GM18907 (cell line): Measurements from ENCODE around the gene NECAP2.
"Not testable (repeated sequence)": the region's sequence is repeated elsewhere in the genome, so short reads cannot be mapped to it uniquely, and the experiment has no call there.

Experiments
- ATAC-seq: cut with Tn5 transposase; IDR thresholded peaks from one replicate; pipeline ENCODE4 v1.9.1; 2021; ENCODE audit warnings: mild to moderate bottlenecking, moderate library complexity; ENCODE audit not compliant: unreplicated experiment

The NECAP2 gene

GRCh38 chr1:16425125-16426025 lies 15.1 kb upstream of the NECAP2 start:
- no peak for ATAC-seq

DNA sequence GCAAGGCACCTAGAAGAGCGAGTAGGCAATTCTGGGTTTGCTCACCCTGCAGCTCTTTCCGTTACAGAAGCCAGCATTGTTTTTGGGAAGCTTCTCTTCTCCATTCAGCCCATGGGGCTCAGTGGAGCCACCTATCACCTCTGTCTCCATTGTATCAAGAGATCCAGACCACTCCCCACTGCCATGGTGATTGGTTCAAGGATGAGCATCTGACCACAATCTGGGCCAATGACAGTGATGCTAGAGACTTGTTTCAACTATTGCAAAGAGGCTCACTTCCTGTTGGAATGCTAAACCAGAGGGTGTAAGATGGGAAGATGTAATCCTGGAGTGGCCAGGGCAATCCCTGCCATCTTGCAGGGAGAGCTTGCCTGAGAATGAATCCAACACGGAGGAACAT lies 9.9 kb upstream of the NECAP2 start:
- ATAC-seq = no peak

DNA sequence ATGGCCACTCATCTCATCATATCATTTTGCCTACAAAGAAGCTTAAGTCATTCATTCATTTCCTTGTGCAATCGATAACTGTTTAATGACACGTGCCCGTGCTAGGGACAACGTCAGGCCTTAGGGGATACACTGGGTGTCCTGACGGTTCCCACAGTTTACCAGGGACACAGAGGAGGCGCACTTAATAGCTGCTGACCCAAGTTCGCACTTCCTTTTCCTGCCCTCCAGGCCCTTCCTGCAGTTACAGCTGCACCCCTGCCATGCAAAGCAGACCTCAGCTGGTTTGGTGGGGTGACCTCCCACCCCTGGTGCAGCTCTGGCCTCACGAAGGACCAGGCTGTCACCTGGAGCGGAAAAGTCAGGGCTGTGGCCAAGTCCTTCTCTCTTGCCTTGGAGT lies 7.5 kb upstream of the NECAP2 start:
- ATAC-seq = no peak

DNA sequence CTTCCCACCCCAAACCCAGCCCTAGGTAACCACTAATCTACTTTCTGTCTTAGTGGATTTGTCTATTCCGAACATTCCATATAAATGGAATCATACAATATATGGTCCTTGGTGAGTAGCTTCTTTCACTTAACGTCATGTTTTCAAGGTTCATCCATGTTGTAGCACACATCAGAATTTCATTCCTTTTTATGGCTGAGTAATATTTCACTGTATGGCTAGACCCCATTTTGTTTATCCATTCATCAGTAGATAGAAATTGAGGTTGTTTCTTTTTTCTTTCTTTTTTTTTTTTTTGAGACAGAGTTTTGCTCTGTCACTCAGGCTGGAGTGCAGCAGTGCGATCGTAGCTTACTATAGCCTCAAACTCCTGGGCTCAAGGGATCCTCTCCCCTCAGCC lies 6.5 kb upstream of the NECAP2 start:
- ATAC-seq = no peak

DNA sequence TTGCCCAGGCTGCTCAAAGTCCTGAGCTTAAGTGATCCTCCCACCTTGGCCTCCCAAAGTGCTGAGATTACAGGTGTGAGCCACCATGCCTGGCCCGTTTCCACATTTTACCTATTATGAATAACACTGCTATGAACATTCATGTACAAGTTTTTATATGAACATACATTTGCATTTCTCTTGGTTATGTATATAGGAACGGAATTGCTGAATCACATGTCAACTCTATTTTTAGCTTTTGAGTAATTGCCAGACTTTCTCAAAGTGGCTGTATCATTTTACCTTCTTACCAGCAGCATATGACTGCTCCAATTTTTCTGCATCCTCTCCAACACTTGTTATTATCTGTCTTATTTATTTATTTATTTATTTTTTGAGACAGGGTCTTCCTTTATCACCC lies 6.0 kb upstream of the NECAP2 start:
- ATAC-seq = no peak

GRCh38 chr1:16436946-16437474 lies 3.5 kb upstream of the NECAP2 start, which contains the start of gene SPATA21:
Gene SPATA21 (minus strand): TSS chr1:16437424. CDS start chr1:16431371, 6,053 bp downstream.
- ATAC-seq = no peak

GRCh38 chr1:16438516-16438915 lies 2.0 kb upstream of the NECAP2 start:
- no peak for ATAC-seq

GRCh38 chr1:16438924-16439323 lies 1.6 kb upstream of the NECAP2 start:
- ATAC-seq = no peak

DNA sequence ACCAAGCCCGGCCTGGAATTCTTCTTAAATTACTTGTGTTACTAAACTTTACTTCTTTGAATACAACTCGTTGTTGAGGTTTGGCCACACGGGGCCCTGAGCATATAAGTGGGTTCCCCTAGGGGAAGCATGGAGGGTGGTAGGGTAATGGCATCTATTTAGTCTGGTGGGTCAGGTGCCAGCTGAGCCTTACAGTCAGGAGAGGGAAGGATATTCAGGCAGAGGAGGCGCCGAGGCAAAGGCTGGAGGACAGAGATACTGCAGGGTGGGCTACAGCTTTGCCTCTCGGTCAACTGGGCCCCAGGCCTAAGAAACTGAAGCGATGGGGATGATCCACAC lies 424 bp upstream of the NECAP2 start:
- peak; percentile 26 for ATAC-seq

DNA sequence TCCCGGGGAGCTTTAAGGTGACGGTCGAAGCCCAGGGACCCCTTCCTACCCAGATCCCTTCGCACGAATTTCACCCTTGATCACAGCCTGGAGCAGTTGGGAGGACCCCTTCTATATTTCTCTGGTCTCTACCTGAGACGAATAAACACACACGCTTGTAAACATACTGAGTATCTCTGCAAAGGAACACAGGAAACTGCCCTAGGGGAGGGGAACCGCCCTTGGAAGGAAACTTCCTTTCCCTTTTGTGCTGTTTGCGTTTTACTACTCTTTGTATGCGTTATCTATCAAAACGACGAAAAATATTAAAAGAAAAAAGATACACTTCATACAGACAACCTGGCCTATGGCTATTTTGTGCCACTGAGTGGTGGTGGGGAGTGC lies 750 bp downstream of the NECAP2 start:
- peak; percentile 13 for ATAC-seq

- no peak for ATAC-seq
These were observed 1.7 kb downstream of the NECAP2 start for GRCh38 chr1:16442265-16442664.

GRCh38 chr1:16442941-16443340 lies 2.4 kb downstream of the NECAP2 start:
- ATAC-seq = no peak

- no peak for ATAC-seq
These were observed 3.6 kb downstream of the NECAP2 start for GRCh38 chr1:16443975-16444770.

- no peak for ATAC-seq
These were observed 4.5 kb downstream of the NECAP2 start for GRCh38 chr1:16445052-16445451.

GRCh38 chr1:16446116-16446515 lies 5.6 kb downstream of the NECAP2 start:
- no peak for ATAC-seq

DNA sequence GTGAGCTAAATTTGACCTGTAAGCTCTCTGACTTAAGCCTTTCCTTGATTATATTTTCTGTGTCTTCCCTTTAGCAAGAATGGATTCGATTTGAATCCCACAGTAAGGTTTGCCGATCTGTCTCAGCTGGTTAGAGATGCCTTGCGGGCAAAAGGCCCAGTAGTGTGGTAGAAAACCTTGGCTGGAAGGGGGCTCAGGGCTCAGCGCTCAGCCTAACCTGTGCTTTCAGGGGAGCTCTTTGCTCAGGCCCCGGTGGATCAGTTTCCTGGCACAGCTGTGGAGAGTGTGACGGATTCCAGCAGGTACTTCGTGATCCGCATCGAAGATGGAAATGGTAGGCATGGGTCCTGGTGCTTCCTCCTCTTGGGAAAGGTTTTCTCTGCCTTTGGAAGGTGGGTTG lies 7.1 kb downstream of the NECAP2 start:
- no peak for ATAC-seq

DNA sequence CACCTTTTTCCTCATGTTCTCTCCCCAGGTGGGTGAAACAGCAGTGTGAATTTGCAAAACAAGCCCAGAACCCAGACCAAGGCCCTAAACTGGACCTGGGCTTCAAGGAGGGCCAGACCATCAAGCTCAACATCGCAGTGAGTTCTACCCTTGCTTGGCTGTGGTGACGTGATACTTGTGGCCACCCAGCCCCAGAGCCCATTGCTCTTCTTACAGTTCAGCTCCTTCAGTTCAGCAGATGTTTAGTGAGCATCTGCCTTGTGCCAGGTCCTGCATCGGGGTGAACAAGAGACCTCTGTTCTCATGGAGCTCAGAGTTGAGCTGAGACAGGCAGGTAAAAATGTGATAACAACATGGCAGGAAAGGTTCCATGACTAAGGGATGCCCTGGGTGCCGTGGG lies 8.5 kb downstream of the NECAP2 start:
- no peak for ATAC-seq

DNA sequence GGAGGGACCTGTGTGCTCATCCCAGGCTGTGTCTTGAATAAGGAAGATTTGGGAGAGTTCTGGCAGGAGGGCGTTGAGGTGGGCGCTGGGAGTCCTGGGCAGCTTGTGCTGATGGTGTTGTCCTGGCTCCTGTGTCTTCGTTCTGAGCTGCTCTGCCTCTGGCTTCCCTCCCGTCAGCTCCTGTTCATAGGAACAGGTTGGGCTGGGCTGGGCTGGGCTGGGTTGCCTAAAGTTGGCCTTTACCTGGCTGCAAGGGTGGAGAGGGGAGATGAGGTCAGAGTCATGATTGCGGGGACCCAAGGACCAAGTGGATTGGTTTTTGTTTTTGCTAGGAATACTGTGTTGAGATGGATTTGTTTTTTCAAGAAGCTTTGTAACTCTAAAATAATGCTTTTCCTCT lies 9.1 kb downstream of the NECAP2 start:
- ATAC-seq = no peak

GRCh38 chr1:16450863-16451481 lies 10.4 kb downstream of the NECAP2 start:
- ATAC-seq = no peak

DNA sequence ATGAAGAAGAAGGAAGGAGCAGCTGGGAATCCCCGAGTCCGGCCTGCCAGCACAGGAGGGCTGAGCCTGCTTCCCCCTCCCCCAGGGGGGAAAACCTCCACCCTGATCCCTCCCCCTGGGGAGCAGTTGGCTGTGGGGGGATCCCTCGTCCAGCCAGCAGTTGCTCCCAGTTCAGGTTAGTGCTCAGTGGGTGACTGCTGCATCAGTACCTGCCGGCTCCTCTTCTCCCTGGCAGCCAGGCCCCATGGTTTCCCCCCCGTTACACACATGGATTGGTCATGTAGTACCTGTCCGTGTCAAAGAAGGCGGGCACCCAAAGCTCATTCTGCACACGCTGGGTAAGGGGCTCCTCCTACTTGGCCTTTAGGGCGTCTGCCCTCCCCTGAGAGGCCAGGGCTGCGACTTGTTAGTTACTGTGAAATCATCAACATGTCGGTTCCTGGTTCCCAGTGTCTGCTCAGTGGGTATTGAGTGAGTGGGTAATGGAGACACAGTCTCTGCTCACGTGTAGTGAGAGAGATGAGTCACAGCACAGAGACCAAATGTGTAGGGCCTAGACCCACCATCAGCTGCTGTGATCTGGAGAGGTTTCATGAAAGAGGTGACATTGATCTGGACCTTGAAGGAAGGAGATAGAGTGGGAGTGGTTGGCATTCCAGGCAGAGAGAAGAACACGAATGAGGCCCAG lies 11.5 kb downstream of the NECAP2 start:
- ATAC-seq = no peak

GRCh38 chr1:16454909-16455308 lies 14.4 kb downstream of the NECAP2 start:
- ATAC-seq = not testable (repeated sequence)
